Stomach (tissue), 4 donors: ENCODE data around the gene TICRR.

Source experiments
- EP300 ChIP-seq: sonication (generic); formaldehyde crosslinking; IDR thresholded peaks from one replicate; pipeline ENCODE4 v1.6.1; 2017; ENCODE audit warnings: antibody characterized with exemption
- POLR2AphosphoS5 ChIP-seq, 3 donors: sonication (generic); formaldehyde crosslinking; IDR thresholded peaks; one replicate each; pipeline ENCODE4 v1.6.1; 2016; ENCODE audit warnings: antibody characterized with exemption in 3 of 3
- TF ChIP-seq, protein P1 (sequence below), 7 experiments: fragments of 450-650 bp in 4 of 7; fragments of 200-600 bp in 3 of 7; sonication (generic) in 3 of 7; IDR thresholded peaks; one replicate each; pipeline ENCODE4 v1.5.1; 2016 to 2019; ENCODE audit warnings: antibody characterized with exemption in 7 of 7, control low read depth in 2 of 7, mild to moderate bottlenecking in 1 of 7

- TF ChIP-seq, protein P1, sequence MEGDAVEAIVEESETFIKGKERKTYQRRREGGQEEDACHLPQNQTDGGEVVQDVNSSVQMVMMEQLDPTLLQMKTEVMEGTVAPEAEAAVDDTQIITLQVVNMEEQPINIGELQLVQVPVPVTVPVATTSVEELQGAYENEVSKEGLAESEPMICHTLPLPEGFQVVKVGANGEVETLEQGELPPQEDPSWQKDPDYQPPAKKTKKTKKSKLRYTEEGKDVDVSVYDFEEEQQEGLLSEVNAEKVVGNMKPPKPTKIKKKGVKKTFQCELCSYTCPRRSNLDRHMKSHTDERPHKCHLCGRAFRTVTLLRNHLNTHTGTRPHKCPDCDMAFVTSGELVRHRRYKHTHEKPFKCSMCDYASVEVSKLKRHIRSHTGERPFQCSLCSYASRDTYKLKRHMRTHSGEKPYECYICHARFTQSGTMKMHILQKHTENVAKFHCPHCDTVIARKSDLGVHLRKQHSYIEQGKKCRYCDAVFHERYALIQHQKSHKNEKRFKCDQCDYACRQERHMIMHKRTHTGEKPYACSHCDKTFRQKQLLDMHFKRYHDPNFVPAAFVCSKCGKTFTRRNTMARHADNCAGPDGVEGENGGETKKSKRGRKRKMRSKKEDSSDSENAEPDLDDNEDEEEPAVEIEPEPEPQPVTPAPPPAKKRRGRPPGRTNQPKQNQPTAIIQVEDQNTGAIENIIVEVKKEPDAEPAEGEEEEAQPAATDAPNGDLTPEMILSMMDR (IDR thresholded peaks at IDR 0.05) = no peak
- TF ChIP-seq EP300 (no peak), POLR2AphosphoS5 (IDR thresholded peaks at IDR 0.05) (no peak)
These were observed 65.8 kb downstream of the TICRR start for GRCh38 chr15:89641053-89641452.
